ENCODE data around the gene SNRPB.

- TF ChIP-seq POLR2A (IDR thresholded peaks at IDR 0.05; ENCODE audit: low read length), result no peak
- TF ChIP-seq, protein P1, sequence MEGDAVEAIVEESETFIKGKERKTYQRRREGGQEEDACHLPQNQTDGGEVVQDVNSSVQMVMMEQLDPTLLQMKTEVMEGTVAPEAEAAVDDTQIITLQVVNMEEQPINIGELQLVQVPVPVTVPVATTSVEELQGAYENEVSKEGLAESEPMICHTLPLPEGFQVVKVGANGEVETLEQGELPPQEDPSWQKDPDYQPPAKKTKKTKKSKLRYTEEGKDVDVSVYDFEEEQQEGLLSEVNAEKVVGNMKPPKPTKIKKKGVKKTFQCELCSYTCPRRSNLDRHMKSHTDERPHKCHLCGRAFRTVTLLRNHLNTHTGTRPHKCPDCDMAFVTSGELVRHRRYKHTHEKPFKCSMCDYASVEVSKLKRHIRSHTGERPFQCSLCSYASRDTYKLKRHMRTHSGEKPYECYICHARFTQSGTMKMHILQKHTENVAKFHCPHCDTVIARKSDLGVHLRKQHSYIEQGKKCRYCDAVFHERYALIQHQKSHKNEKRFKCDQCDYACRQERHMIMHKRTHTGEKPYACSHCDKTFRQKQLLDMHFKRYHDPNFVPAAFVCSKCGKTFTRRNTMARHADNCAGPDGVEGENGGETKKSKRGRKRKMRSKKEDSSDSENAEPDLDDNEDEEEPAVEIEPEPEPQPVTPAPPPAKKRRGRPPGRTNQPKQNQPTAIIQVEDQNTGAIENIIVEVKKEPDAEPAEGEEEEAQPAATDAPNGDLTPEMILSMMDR (IDR thresholded peaks at IDR 0.05), result no peak
- TF ChIP-seq USF2 (IDR thresholded peaks at IDR 0.05), result no peak
- no peak for TF ChIP-seq MAX (IDR thresholded peaks at IDR 0.05)
- TF ChIP-seq EP300 (IDR thresholded peaks at IDR 0.05), result no peak
- no peak for TF ChIP-seq ZC3H11A (IDR thresholded peaks at IDR 0.05)
- TF ChIP-seq ZSCAN20 (CRISPR knock-in tag; IDR thresholded peaks at IDR 0.05), result no peak
- TF ChIP-seq RAD21 (conservative IDR thresholded peaks at IDR 0.05 in 1 of 2, IDR thresholded peaks at IDR 0.05 in 1 of 2), result no peak
Measured at GRCh38 chr20:2417213-2417541, 53.4 kb downstream of the SNRPB start.

Data from A549 (cell line).